ENCODE data around the gene SFXN4.

The SFXN4 gene

DNA sequence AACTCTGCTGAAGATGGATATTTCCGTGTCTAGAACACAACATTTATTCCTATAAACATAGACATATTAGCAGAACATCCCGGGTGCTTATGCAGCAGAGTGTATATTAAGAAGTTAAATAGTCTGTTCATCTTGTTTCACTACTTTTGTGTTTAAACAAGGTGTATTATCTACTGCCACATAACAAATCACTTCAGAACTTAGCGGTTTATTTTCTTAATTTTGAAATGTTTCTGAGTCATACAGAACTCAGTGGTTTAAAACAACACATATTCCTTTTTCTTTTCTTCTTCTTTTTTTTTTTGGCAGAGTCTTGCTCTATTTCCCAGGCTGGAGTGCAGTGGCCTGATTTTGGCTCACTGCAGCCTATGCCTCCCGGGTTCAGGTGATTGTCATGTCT lies 35.8 kb downstream of the SFXN4 start:
- TF ChIP-seq, protein P1, sequence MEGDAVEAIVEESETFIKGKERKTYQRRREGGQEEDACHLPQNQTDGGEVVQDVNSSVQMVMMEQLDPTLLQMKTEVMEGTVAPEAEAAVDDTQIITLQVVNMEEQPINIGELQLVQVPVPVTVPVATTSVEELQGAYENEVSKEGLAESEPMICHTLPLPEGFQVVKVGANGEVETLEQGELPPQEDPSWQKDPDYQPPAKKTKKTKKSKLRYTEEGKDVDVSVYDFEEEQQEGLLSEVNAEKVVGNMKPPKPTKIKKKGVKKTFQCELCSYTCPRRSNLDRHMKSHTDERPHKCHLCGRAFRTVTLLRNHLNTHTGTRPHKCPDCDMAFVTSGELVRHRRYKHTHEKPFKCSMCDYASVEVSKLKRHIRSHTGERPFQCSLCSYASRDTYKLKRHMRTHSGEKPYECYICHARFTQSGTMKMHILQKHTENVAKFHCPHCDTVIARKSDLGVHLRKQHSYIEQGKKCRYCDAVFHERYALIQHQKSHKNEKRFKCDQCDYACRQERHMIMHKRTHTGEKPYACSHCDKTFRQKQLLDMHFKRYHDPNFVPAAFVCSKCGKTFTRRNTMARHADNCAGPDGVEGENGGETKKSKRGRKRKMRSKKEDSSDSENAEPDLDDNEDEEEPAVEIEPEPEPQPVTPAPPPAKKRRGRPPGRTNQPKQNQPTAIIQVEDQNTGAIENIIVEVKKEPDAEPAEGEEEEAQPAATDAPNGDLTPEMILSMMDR (conservative IDR thresholded peaks at IDR 0.05): no peak
- TF ChIP-seq ZFX (IDR thresholded peaks at IDR 0.05): no peak

DNA sequence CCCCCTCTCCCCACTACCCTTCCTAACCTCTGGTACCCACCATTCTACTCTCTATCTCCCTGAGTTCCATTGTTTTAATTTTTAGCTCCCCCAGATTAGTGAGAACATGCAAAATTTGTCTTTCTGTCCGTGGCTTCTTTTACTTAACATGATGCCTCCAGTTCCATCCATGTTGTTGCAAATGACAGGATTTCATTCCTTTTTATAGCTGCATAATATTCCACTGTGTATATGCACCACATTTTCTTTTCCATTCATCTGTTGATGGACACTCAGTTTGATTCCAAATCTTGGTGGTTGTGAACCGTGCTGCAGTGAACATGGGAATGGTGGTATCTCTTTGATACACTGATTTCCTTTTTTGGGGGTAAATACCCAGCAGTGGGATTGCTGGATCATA lies 39.6 kb downstream of the SFXN4 start:
- TF ChIP-seq ZFX (IDR thresholded peaks at IDR 0.05): no peak
- TF ChIP-seq, protein P1 (conservative IDR thresholded peaks at IDR 0.05): no peak
- no peak overlapping the region for H3K27ac ChIP-seq

More for the DNA sequence above, 35.8 kb downstream of the SFXN4 start:
- H3K27ac ChIP-seq: no peak overlapping the region

GRCh38 chr10:119120875-119121274 lies 44.6 kb downstream of the SFXN4 start:
- no peak overlapping the region for H3K27ac ChIP-seq
- TF ChIP-seq ZFX (IDR thresholded peaks at IDR 0.05): no peak

GRCh38 chr10:119120413-119120867 lies 45.1 kb downstream of the SFXN4 start:
- H3K27ac ChIP-seq: no peak overlapping the region
- no peak for TF ChIP-seq ZFX (IDR thresholded peaks at IDR 0.05)
- TF ChIP-seq, protein P1 (conservative IDR thresholded peaks at IDR 0.05): no peak

- H3K27ac ChIP-seq: no peak overlapping the region
- TF ChIP-seq ZFX (IDR thresholded peaks at IDR 0.05): no peak
- TF ChIP-seq, protein P1 (conservative IDR thresholded peaks at IDR 0.05): no peak
Observed at GRCh38 chr10:119119400-119119799, 46.1 kb downstream of the SFXN4 start.

GRCh38 chr10:119118231-119118630 lies 47.3 kb downstream of the SFXN4 start:
- TF ChIP-seq, protein P1 (conservative IDR thresholded peaks at IDR 0.05): no peak
- TF ChIP-seq ZFX (IDR thresholded peaks at IDR 0.05): no peak
- H3K27ac ChIP-seq: no peak overlapping the region

- no peak for TF ChIP-seq ZFX (IDR thresholded peaks at IDR 0.05)
- TF ChIP-seq, protein P1 (conservative IDR thresholded peaks at IDR 0.05): no peak
- no peak overlapping the region for H3K27ac ChIP-seq
Observed at GRCh38 chr10:119116326-119116951, 49.1 kb downstream of the SFXN4 start.

DNA sequence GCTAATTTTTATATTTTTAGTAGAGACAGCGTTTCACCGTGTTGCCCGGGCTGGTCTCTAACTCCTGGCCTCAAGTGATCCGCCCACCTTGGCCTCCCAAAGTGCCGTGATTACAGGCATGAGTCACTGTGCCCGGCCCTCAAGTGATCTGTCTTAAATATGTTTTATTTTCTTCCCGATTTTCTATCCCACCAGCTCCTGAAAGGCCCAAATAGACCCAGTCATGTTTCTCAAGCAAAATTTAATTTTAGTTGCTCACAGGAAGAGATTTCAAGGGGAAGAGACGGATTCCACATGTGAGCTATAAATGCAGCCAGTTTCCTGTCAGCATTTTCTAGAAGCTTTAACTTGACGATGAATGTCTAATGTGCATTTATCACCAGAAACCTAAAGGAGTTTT lies 49.6 kb downstream of the SFXN4 start:
- TF ChIP-seq, protein P1 (conservative IDR thresholded peaks at IDR 0.05): no peak
- no peak for TF ChIP-seq ZFX (IDR thresholded peaks at IDR 0.05)
- no peak overlapping the region for H3K27ac ChIP-seq

All from C4-2B (cell line).